HepG2 (cell line): ENCODE results near the gene RUNX2. TPM values are rescaled to one million over a fixed set of nuclear protein-coding genes. Genes with fewer than 3 reads are reported as not detected.

Source experiments
- ATAC-seq: fragments of 200-7000 bp; cut with Tn5 transposase; 3 replicates; pipeline ENCODE4 v1.9.1; 2020; ENCODE audit warnings: mild to moderate bottlenecking, moderate library complexity
- BruUV-seq: library from RNA; stranded (reverse); fragments of 400-500 nt; replicated peaks from 2 replicates; lab custom pipeline; 2021; lab: Mats Ljungman, UMichigan
- CTCF ChIA-PET: fragments of 300-600 bp; formaldehyde crosslinking; extraction: SDS; loops from one replicate; lab custom pipeline; 2021; ENCODE audit warnings: low total read pairs, inconsistent platforms, low intra/inter-chr PET ratio; lab: Yijun Ruan, JAX
- POLR2A ChIA-PET: fragments of 350-600 bp; sonication (Branson Sonifier 250); formaldehyde crosslinking; loops from one replicate; lab custom pipeline; 2020; ENCODE audit warnings: antibody characterized with exemption, inconsistent platforms; lab: Yijun Ruan, JAX
- DNase-seq: peaks from one replicate; pipeline ENCODE4 v3.0.0-alpha.2; 2015; ENCODE audit warnings: low spot score
- FAIRE-seq: peaks from 3 replicates; lab custom pipeline; 2011; peaks lifted over from hg19 to GRCh38; lab: Jason Lieb, UNC
- H2AFZ ChIP-seq: one replicate; pipeline ENCODE4 v1.6.1; 2011; ENCODE audit warnings: low read length, inconsistent platforms
- H3K27ac ChIP-seq: fragments of 300-600 bp; 3 replicates; pipeline ENCODE4 v1.8.0; 2011; ENCODE audit warnings: mixed run types, mild to moderate bottlenecking, mixed read lengths, low read length, inconsistent platforms; ENCODE audit not compliant: insufficient read depth; ENCODE audit errors: extremely low read length
- H3K27me3 ChIP-seq, 2 experiments: fragments of 200-600 bp in 1 of 2; 2 replicates in 1 of 2; 3 replicates in 1 of 2; pipeline versions ENCODE4 v1.6.0 to v1.8.0; 2011; ENCODE audit warnings: low read length in 2 of 2, mild to moderate bottlenecking in 2 of 2, moderate library complexity in 2 of 2, inconsistent platforms in 1 of 2; ENCODE audit not compliant: insufficient read depth in 2 of 2, control insufficient read depth in 1 of 2
- H3K36me3 ChIP-seq, 2 experiments: fragments of 200-600 bp in 1 of 2; replicated peaks in 1 of 2; 2 replicates in 1 of 2; 3 replicates in 1 of 2; pipeline versions ENCODE4 v1.5.1 to v1.8.0; 2011; ENCODE audit warnings: low read length in 2 of 2, inconsistent platforms in 1 of 2; ENCODE audit not compliant: insufficient read depth in 2 of 2, control insufficient read depth in 1 of 2
- H3K4me1 ChIP-seq: 2 replicates; pipeline ENCODE4 v1.5.1; 2012; ENCODE audit warnings: low read length, inconsistent platforms; ENCODE audit not compliant: insufficient read depth
- H3K4me2 ChIP-seq: 2 replicates; pipeline ENCODE4 v1.6.0; 2011; ENCODE audit warnings: low read depth, low read length, inconsistent platforms
- H3K4me3 ChIP-seq, 3 experiments: fragments of 200-600 bp in 1 of 3; sonication (generic), shearing (Covaris generic) in 1 of 3; replicated peaks in 1 of 3; 2 replicates each; pipeline ENCODE4 v1.5.1; 2011 to 2016; ENCODE audit warnings: low read length in 3 of 3, inconsistent platforms in 2 of 3, low read depth in 2 of 3, mild to moderate bottlenecking in 2 of 3, control low read depth in 1 of 3, mixed read lengths in 1 of 3; ENCODE audit not compliant: insufficient read depth in 1 of 3
- H3K79me2 ChIP-seq: one replicate; pipeline ENCODE4 v1.6.1; 2011; ENCODE audit warnings: low read length, inconsistent platforms; ENCODE audit not compliant: insufficient read depth
- H3K9ac ChIP-seq: 2 replicates; pipeline ENCODE4 v1.6.0; 2011; ENCODE audit warnings: mild to moderate bottlenecking, low read depth, low read length, inconsistent platforms; ENCODE audit not compliant: insufficient read depth
- H3K9me3 ChIP-seq: 2 replicates; pipeline ENCODE4 v1.5.1; 2012; ENCODE audit warnings: mild to moderate bottlenecking, low read length
- H4K20me1 ChIP-seq: 2 replicates; pipeline ENCODE4 v1.6.0; 2011; ENCODE audit warnings: inconsistent platforms, mild to moderate bottlenecking, low read length, moderate library complexity; ENCODE audit not compliant: insufficient read depth
- AGO2 ChIP-seq: fragments of 200-400 bp; formaldehyde crosslinking; optimal IDR thresholded peaks from 2 replicates; pipeline ENCODE3; 2017; ENCODE audit warnings: mild to moderate bottlenecking, low read depth, low read length, moderate library complexity
- ATM ChIP-seq: fragments of 450-650 bp; IDR thresholded peaks from 2 replicates; pipeline ENCODE4 v1.7.1; 2017; ENCODE audit warnings: mild to moderate bottlenecking, borderline replicate concordance
- FUBP1 ChIP-seq: sonication (generic); formaldehyde crosslinking; IDR thresholded peaks from 2 replicates; pipeline ENCODE4 v1.5.1; 2020; ENCODE audit warnings: missing genetic modification reagents, mild to moderate bottlenecking, borderline replicate concordance
- MXD1 ChIP-seq: sonication (generic); formaldehyde crosslinking; IDR thresholded peaks from 2 replicates; pipeline ENCODE4 v1.4.0; 2020; ENCODE audit warnings: mild to moderate bottlenecking, missing genetic modification reagents
- MYNN ChIP-seq: sonication (generic); formaldehyde crosslinking; IDR thresholded peaks from 2 replicates; pipeline ENCODE4 v1.4.0; 2020; ENCODE audit warnings: mild to moderate bottlenecking, low read depth, missing genetic modification reagents
- RBFOX2 ChIP-seq: fragments of 200-400 bp; formaldehyde crosslinking; IDR thresholded peaks from 2 replicates; pipeline ENCODE4 v1.6.1; 2017; ENCODE audit warnings: low read depth, mild to moderate bottlenecking, low read length
- REL ChIP-seq: sonication (generic); formaldehyde crosslinking; conservative IDR thresholded peaks from 2 replicates; pipeline ENCODE4 v1.8.0; 2022; ENCODE audit warnings: mild to moderate bottlenecking, missing genetic modification reagents, moderate library complexity
- SIX4 ChIP-seq: sonication (generic); formaldehyde crosslinking; IDR thresholded peaks from 2 replicates; pipeline ENCODE4 v1.4.0; 2020; ENCODE audit warnings: missing genetic modification reagents
- ZC3H13 ChIP-seq: sonication (generic); formaldehyde crosslinking; IDR thresholded peaks from 2 replicates; pipeline ENCODE4 v1.8.1; 2023; ENCODE audit warnings: mild to moderate bottlenecking, missing genetic modification reagents, moderate library complexity
- ZFX ChIP-seq: sonication (generic); formaldehyde crosslinking; IDR thresholded peaks from 2 replicates; pipeline ENCODE4 v1.4.0; 2020; ENCODE audit warnings: mild to moderate bottlenecking, low read depth, missing genetic modification reagents, moderate library complexity
- ZNF101 ChIP-seq: sonication (generic); formaldehyde crosslinking; IDR thresholded peaks from 2 replicates; pipeline ENCODE4 v1.4.0; 2020; ENCODE audit warnings: mild to moderate bottlenecking, low read depth, missing genetic modification reagents, borderline replicate concordance
- ZNF143 ChIP-seq: sonication (generic); formaldehyde crosslinking; IDR thresholded peaks from 2 replicates; pipeline ENCODE4 v1.4.0; 2020; ENCODE audit warnings: missing genetic modification reagents
- ZNF207 ChIP-seq: fragments of 450-650 bp; IDR thresholded peaks from 2 replicates; pipeline ENCODE4 v1.6.1; 2016; ENCODE audit warnings: antibody characterized with exemption, borderline replicate concordance
- ZNF451 ChIP-seq: sonication (generic); formaldehyde crosslinking; IDR thresholded peaks from 2 replicates; pipeline ENCODE4 v1.5.0; 2020; ENCODE audit warnings: mild to moderate bottlenecking, missing genetic modification reagents
- ZNF503 ChIP-seq: sonication (generic); formaldehyde crosslinking; IDR thresholded peaks from 2 replicates; pipeline ENCODE4 v1.4.0; 2020; ENCODE audit warnings: missing genetic modification reagents
- ZNF547 ChIP-seq: sonication (generic); formaldehyde crosslinking; IDR thresholded peaks from 2 replicates; pipeline ENCODE4 v1.5.1; 2020; ENCODE audit warnings: mild to moderate bottlenecking, missing genetic modification reagents
- ZNF704 ChIP-seq: sonication (generic); formaldehyde crosslinking; IDR thresholded peaks from 2 replicates; pipeline ENCODE4 v1.8.1; 2023; ENCODE audit warnings: mild to moderate bottlenecking, inconsistent platforms, moderate library complexity, missing genetic modification reagents, borderline replicate concordance
- ZNF75D ChIP-seq: sonication (generic); formaldehyde crosslinking; IDR thresholded peaks from 2 replicates; pipeline ENCODE4 v1.8.1; 2023; ENCODE audit warnings: missing genetic modification reagents, mild to moderate bottlenecking, borderline replicate concordance
- ZNF878 ChIP-seq: sonication (generic); formaldehyde crosslinking; IDR thresholded peaks from 2 replicates; pipeline ENCODE4 v1.8.1; 2023; ENCODE audit warnings: mild to moderate bottlenecking, missing genetic modification reagents, moderate library complexity
- WGBS: methylation state at CpG from one replicate; pipeline ENCODE4 v1.1.6; 2017; ENCODE audit warnings: low lambda C conversion rate; 5-methylcytosine and 5-hydroxymethylcytosine counted together
- in situ Hi-C: cut with HindIII; loops from 2 replicates; pipeline ENCODE4 v1.10.0; 2017; ENCODE audit warnings: low pct_unique_long_range_greater_than_20kb; ENCODE audit not compliant: extremely low pct_ligation_motif_present
- intact Hi-C: fragments of 100-400 bp; cut with micrococcal nuclease; formaldehyde crosslinking; loops from one replicate; pipeline ENCODE4 v1.10.0; 2022; ENCODE audit not compliant: unreplicated experiment
- polyA plus RNA-seq, 8 experiments: library from polyadenylated mRNA; depleted of rRNA in 3 of 8; stranded (reverse) in 7 of 8; unstranded in 1 of 8; fragments of >200 nt; fragmentation: Illumina TruSeq in 4 of 8; extraction: Trizol in 4 of 8; gene quantifications; 2 replicates each; pipeline versions ENCODE4 v1.2.1 to v1.2.3, GENCODE V29; 2011 to 2016; ENCODE audit warnings: low read depth in 4 of 8, missing spikeins in 1 of 8, mixed read lengths in 1 of 8; ENCODE audit not compliant: insufficient read depth in 1 of 8
- total RNA-seq, 5 experiments: library from RNA; depleted of rRNA; stranded (reverse); fragments of >200 nt; fragmentation: Illumina TruSeq; extraction: Trizol; gene quantifications; 2 replicates each; pipeline ENCODE4 v1.2.3, GENCODE V29; 2016; ENCODE audit warnings: low read depth in 1 of 5

The RUNX2 gene
- total and polyA plus RNA-seq, 2 of the 13 experiments (the other 11 are each of a cell fraction or from before 2014, with no cell fraction given): not detected

GRCh38 chr6:45367999-45368398 lies 39.9 kb downstream of the RUNX2 start (continued):
- TF ChIP-seq MXD1 (CRISPR knock-in tag) (no peak), ZNF547 (CRISPR knock-in tag) (no peak)
- TF ChIP-seq, all 625 proteins: peak for 0

GRCh38 chr6:45369870-45370269 lies 41.7 kb downstream of the RUNX2 start:
- DNase-seq (no peak), FAIRE-seq (no peak), ATAC-seq (no peak)
- Histone ChIP-seq H3K4me1 (peaks cover 27% of the 10 kb centered on the region), H3K79me2 (peaks cover 22% of the 10 kb centered on the region), H3K36me3 (no peaks in the 10 kb centered on the region), H3K9me3 (no peaks in the 10 kb centered on the region), H3K9ac (no peak overlapping the region), H2AFZ (no peak overlapping the region), H4K20me1 (no peaks in the 10 kb centered on the region), H3K27ac (no peak overlapping the region), H3K4me3 (no peak overlapping the region), H3K27me3 (no peaks in the 10 kb centered on the region), H3K4me2 (no peak overlapping the region)
- WGBS: 98% methylated on average over 1 of the region's 1 CpG
- POLR2A ChIA-PET: interaction anchor here (0.7 kb wide), 1 partner anchor 8 kb away, joined by 3 read pairs; the partner anchor contains the start of gene SUPT3H
- CTCF ChIA-PET: no interaction called here
- in situ Hi-C loops: no loop called here
- no TSS peak for BruUV-seq
- intact Hi-C loops: loop anchor here (10.0 kb wide), 1 partner anchor 495 kb away; no protein-coding TSS in a partner anchor
- TF ChIP-seq ATM (no peak), ZC3H13 (CRISPR knock-in tag) (no peak), RBFOX2 (no peak), ZNF878 (CRISPR knock-in tag) (no peak), ZNF503 (CRISPR knock-in tag) (no peak), ZFX (CRISPR knock-in tag) (no peak), ZNF451 (CRISPR knock-in tag) (no peak), FUBP1 (no peak), AGO2 (no peak), ZNF75D (no peak), ZNF143 (CRISPR knock-in tag) (no peak), SIX4 (CRISPR knock-in tag) (no peak), MYNN (no peak), ZNF207 (no peak), ZNF704 (CRISPR knock-in tag) (no peak), ZNF101 (CRISPR knock-in tag) (no peak), REL (CRISPR knock-in tag) (no peak)
